Epithelial cell of esophagus (primary cell): Measurements from ENCODE around the gene FAXDC2.

Experiments
- DNase-seq: peaks from one replicate; pipeline ENCODE4 v3.0.0; 2010; ENCODE audit warnings: low read depth
- H3K4me3 ChIP-seq: 2 replicates; pipeline ENCODE4 v1.5.1; 2011; ENCODE audit warnings: mild to moderate bottlenecking, low read length, control low read depth
- CTCF ChIP-seq: IDR thresholded peaks from 2 replicates; pipeline ENCODE4 v1.5.1; 2011; ENCODE audit warnings: low read depth, mild to moderate bottlenecking, low read length, control low read depth, inconsistent platforms; ENCODE audit not compliant: insufficient read depth; ENCODE audit errors: missing control alignments

The FAXDC2 gene

GRCh38 chr5:154893381-154893780, 43.0 kb upstream of the FAXDC2 start:
- TF ChIP-seq CTCF = no peak
- H3K4me3 ChIP-seq = no peak overlapping the region
- no peak for DNase-seq

GRCh38 chr5:154892369-154892771, 42.0 kb upstream of the FAXDC2 start:
- no peak for TF ChIP-seq CTCF
- peak; percentile 7 for DNase-seq
- no peak overlapping the region for H3K4me3 ChIP-seq

- no peak for DNase-seq
- H3K4me3 ChIP-seq = no peak overlapping the region
- TF ChIP-seq CTCF = no peak
Observed at GRCh38 chr5:154885439-154885838, 35.0 kb upstream of the FAXDC2 start.

GRCh38 chr5:154884424-154884823, 34.0 kb upstream of the FAXDC2 start:
- no peak for TF ChIP-seq CTCF
- no peak for DNase-seq
- no peak overlapping the region for H3K4me3 ChIP-seq

- DNase-seq = no peak
- no peak for TF ChIP-seq CTCF
- H3K4me3 ChIP-seq = no peak overlapping the region
Observed at GRCh38 chr5:154881986-154882385, 31.6 kb upstream of the FAXDC2 start.

- no peak overlapping the region for H3K4me3 ChIP-seq
- DNase-seq = no peak
- TF ChIP-seq CTCF = no peak
Observed at GRCh38 chr5:154878642-154879335, 28.4 kb upstream of the FAXDC2 start.

- TF ChIP-seq CTCF = no peak
- DNase-seq = no peak
- no peak overlapping the region for H3K4me3 ChIP-seq
Observed at GRCh38 chr5:154873791-154874331, 23.5 kb upstream of the FAXDC2 start.
